ENCODE results near the gene ANKRD13D.
A peak's percentile ranks its signal among the peaks of the same experiment; 100 is the strongest.

Gene ANKRD13D

GRCh38 chr11:67287355-67288197, 1.5 kb upstream of the ANKRD13D start:
- TF ChIP-seq CTCF (IDR thresholded peaks at IDR 0.05; ENCODE audit: low read depth, low read length) = no peak
- peak overlapping the region; percentile 61 for H3K4me3 ChIP-seq (ENCODE audit: low read depth, low read length)
- DNase-seq (ENCODE audit: low read depth, low spot score) = no peak
- in situ Hi-C loops (cut with HindIII; ENCODE audit: low sequenced_read_pairs) = no loop called here

- peak overlapping the region; percentile 61 for H3K4me3 ChIP-seq (ENCODE audit: low read depth, low read length)
- TF ChIP-seq CTCF (IDR thresholded peaks at IDR 0.05; ENCODE audit: low read depth, low read length) = no peak
- in situ Hi-C loops (cut with HindIII; ENCODE audit: low sequenced_read_pairs) = no loop called here
- no peak for DNase-seq (ENCODE audit: low read depth, low spot score)
Observed at GRCh38 chr11:67288198-67288451, 978 bp upstream of the ANKRD13D start.

GRCh38 chr11:67288452-67289225, 464 bp upstream of the ANKRD13D start:
- in situ Hi-C loops (cut with HindIII; ENCODE audit: low sequenced_read_pairs) = no loop called here
- peak; percentile 38 for TF ChIP-seq CTCF (IDR thresholded peaks at IDR 0.05; ENCODE audit: low read depth, low read length)
- peak; percentile 89 for DNase-seq (ENCODE audit: low read depth, low spot score)
- H3K4me3 ChIP-seq (ENCODE audit: low read depth, low read length) = peak overlapping the region; percentile 61

GRCh38 chr11:67289651-67290479, 762 bp downstream of the ANKRD13D start:
- no peak for DNase-seq (ENCODE audit: low read depth, low spot score)
- TF ChIP-seq CTCF (IDR thresholded peaks at IDR 0.05; ENCODE audit: low read depth, low read length) = no peak

GRCh38 chr11:67290801-67291200, 1.7 kb downstream of the ANKRD13D start:
- no peak overlapping the region for H3K4me3 ChIP-seq (ENCODE audit: low read depth, low read length)

More at GRCh38 chr11:67289651-67290479, 762 bp downstream of the ANKRD13D start:
- peak overlapping the region; percentile 73 for H3K4me3 ChIP-seq (ENCODE audit: low read depth, low read length)
- in situ Hi-C loops (cut with HindIII; ENCODE audit: low sequenced_read_pairs) = no loop called here

More at GRCh38 chr11:67290801-67291200, 1.7 kb downstream of the ANKRD13D start:
- in situ Hi-C loops (cut with HindIII; ENCODE audit: low sequenced_read_pairs) = no loop called here
- no peak for TF ChIP-seq CTCF (IDR thresholded peaks at IDR 0.05; ENCODE audit: low read depth, low read length)
- DNase-seq (ENCODE audit: low read depth, low spot score) = peak; percentile 47

Data from astrocyte of the spinal cord (primary cell).